Measurements from ENCODE around the gene SLC26A11. TPM values are rescaled to one million over a fixed set of nuclear protein-coding genes. Genes with fewer than 3 reads are reported as not detected.
A peak's percentile ranks its signal among the peaks of the same experiment; 100 is the strongest.

The SLC26A11 gene
- total and polyA plus RNA-seq, 2 of the 13 experiments (the other 11 are each of a cell fraction or from before 2014, with no cell fraction given): 8.7 to 13.2 TPM

- no peak for TF ChIP-seq MZF1 (CRISPR knock-in tag; IDR thresholded peaks at IDR 0.05; ENCODE audit: borderline replicate concordance)
- TF ChIP-seq ZNF773 (CRISPR knock-in tag; IDR thresholded peaks at IDR 0.05; ENCODE audit: borderline replicate concordance): 0 out of 2 replicates have a peak, but pooled peaks have one; percentile 56
- TF ChIP-seq RFXANK (CRISPR knock-in tag; IDR thresholded peaks at IDR 0.05): no peak
- no peak for TF ChIP-seq ADNP (CRISPR knock-in tag; IDR thresholded peaks at IDR 0.05)
- TF ChIP-seq HNRNPL (IDR thresholded peaks at IDR 0.05; ENCODE audit: low read depth, low read length): 0 out of 2 replicates have a peak, but pooled peaks have one; percentile 46
- TF ChIP-seq NCOA5 (CRISPR knock-in tag; IDR thresholded peaks at IDR 0.05): no peak
- no peak for TF ChIP-seq NONO (IDR thresholded peaks at IDR 0.05)
- TF ChIP-seq NONO (CRISPR knock-in tag; conservative IDR thresholded peaks at IDR 0.05): peak; percentile 82
- peak; percentile 73; the same call in 1 of the 2 replicates for TF ChIP-seq CREBL2 (CRISPR knock-in tag; IDR thresholded peaks at IDR 0.05; ENCODE audit: borderline replicate concordance)
- TF ChIP-seq ATF1 (CRISPR knock-in tag; IDR thresholded peaks at IDR 0.05): no peak
- no peak for TF ChIP-seq FOXM1 (CRISPR knock-in tag; IDR thresholded peaks at IDR 0.05)
- TF ChIP-seq RBM39 (IDR thresholded peaks at IDR 0.05; ENCODE audit: low read depth, low read length, poor library complexity, severe bottlenecking): peak; percentile 54
- TF ChIP-seq HOXD1 (CRISPR knock-in tag; IDR thresholded peaks at IDR 0.05): no peak
- TF ChIP-seq CBX5 (CRISPR knock-in tag; IDR thresholded peaks at IDR 0.05; ENCODE audit: borderline replicate concordance): peak; percentile 71; the same call in 1 of the 2 replicates
- 0 out of 2 replicates have a peak, but pooled peaks have one; percentile 74 for TF ChIP-seq KDM1A (CRISPR knock-in tag; IDR thresholded peaks at IDR 0.05)
- TF ChIP-seq FOXA3 (CRISPR knock-in tag; IDR thresholded peaks at IDR 0.05): peak; percentile 51
- peak; percentile 48; the same call in 1 of the 2 replicates for TF ChIP-seq ZNF556 (CRISPR knock-in tag; IDR thresholded peaks at IDR 0.05; ENCODE audit: borderline replicate concordance)
- TF ChIP-seq ZNF276 (CRISPR knock-in tag; IDR thresholded peaks at IDR 0.05; ENCODE audit: low read depth): no peak
- TF ChIP-seq, protein P1, sequence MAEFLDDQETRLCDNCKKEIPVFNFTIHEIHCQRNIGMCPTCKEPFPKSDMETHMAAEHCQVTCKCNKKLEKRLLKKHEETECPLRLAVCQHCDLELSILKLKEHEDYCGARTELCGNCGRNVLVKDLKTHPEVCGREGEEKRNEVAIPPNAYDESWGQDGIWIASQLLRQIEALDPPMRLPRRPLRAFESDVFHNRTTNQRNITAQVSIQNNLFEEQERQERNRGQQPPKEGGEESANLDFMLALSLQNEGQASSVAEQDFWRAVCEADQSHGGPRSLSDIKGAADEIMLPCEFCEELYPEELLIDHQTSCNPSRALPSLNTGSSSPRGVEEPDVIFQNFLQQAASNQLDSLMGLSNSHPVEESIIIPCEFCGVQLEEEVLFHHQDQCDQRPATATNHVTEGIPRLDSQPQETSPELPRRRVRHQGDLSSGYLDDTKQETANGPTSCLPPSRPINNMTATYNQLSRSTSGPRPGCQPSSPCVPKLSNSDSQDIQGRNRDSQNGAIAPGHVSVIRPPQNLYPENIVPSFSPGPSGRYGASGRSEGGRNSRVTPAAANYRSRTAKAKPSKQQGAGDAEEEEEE (CRISPR knock-in tag; IDR thresholded peaks at IDR 0.05; ENCODE audit: borderline replicate concordance): peak; percentile 80; the same call in 1 of the 2 replicates
- peak; percentile 89; the same call in 1 of the 2 replicates for TF ChIP-seq SMYD3 (CRISPR knock-in tag; IDR thresholded peaks at IDR 0.05)
- TF ChIP-seq MATR3 (CRISPR knock-in tag; IDR thresholded peaks at IDR 0.05): 0 out of 2 replicates have a peak, but pooled peaks have one; percentile 54
- TF ChIP-seq FOXC1 (CRISPR knock-in tag; IDR thresholded peaks at IDR 0.05; ENCODE audit: borderline replicate concordance): no peak; the same call in 1 of the 2 replicates
- peak; percentile 90; the same call in 1 of the 2 replicates for TF ChIP-seq ZNF761 (CRISPR knock-in tag; conservative IDR thresholded peaks at IDR 0.05)
- TF ChIP-seq MYNN (CRISPR knock-in tag; IDR thresholded peaks at IDR 0.05; ENCODE audit: low read depth): 0 out of 2 replicates have a peak, but pooled peaks have one; percentile 52
- no peak for TF ChIP-seq TBX3 (IDR thresholded peaks at IDR 0.05; ENCODE audit: borderline replicate concordance)
- no peak for TF ChIP-seq SOX13 (IDR thresholded peaks at IDR 0.05)
- peak in 1 of 2 experiments; percentile 55; a peak in 2 of 4 replicates for TF ChIP-seq SOX13 (CRISPR knock-in tag; conservative IDR thresholded peaks at IDR 0.05 in 1 of 2, IDR thresholded peaks at IDR 0.05 in 1 of 2)
Observed at GRCh38 chr17:80263253-80264204, 43.3 kb downstream of the SLC26A11 start (continued).

Measured in HepG2 (cell line).